Stomach (tissue), 9 donors: Measurements from ENCODE around the gene DGAT2L6. TPM values are rescaled to one million over a fixed set of nuclear protein-coding genes. Genes with fewer than 3 reads are reported as not detected.
"Not testable (repeated sequence)": the region's sequence is repeated elsewhere in the genome, so short reads cannot be mapped to it uniquely, and the experiment has no call there.

Experiments used
- DNase-seq, 2 donors: peaks; one replicate each; pipeline versions ENCODE4 v3.0.0 to v3.0.0-alpha.2; 2013 to 2019
- H3K27ac ChIP-seq, 5 donors: fragments of 200-600 bp in 4 of 5; sonication (generic) in 4 of 5; one replicate each; pipeline ENCODE4 v1.5.1; 2013 to 2019; ENCODE audit warnings: mild to moderate bottlenecking in 1 of 5, moderate library complexity in 1 of 5
- H3K27me3 ChIP-seq, 3 donors: fragments of 200-600 bp; sonication (generic); one replicate each; pipeline ENCODE4 v1.5.1; 2017 to 2019; ENCODE audit warnings: mixed run types in 1 of 3
- H3K36me3 ChIP-seq, 4 donors: fragments of 200-600 bp; sonication (generic); 1 replicate in 3 of 4; 2 replicates in 1 of 4; pipeline ENCODE4 v1.5.1; 2016 to 2019
- H3K4me1 ChIP-seq, 4 donors: fragments of 200-600 bp; sonication (generic); one replicate each; pipeline ENCODE4 v1.5.1; 2016 to 2019
- H3K4me3 ChIP-seq, 4 donors: fragments of 200-600 bp; sonication (generic) in 3 of 4; one replicate each; pipeline ENCODE4 v1.5.1; 2016 to 2019; ENCODE audit warnings: mild to moderate bottlenecking in 1 of 4
- H3K9me3 ChIP-seq, 4 donors: fragments of 200-600 bp; sonication (generic); one replicate each; pipeline ENCODE4 v1.5.1; 2016 to 2019
- EP300 ChIP-seq: sonication (generic); formaldehyde crosslinking; IDR thresholded peaks from one replicate; pipeline ENCODE4 v1.6.1; 2017; ENCODE audit warnings: antibody characterized with exemption
- POLR2A ChIP-seq, 4 donors: fragments of 450-650 bp; IDR thresholded peaks; one replicate each; pipeline ENCODE4 v1.6.1; 2016; ENCODE audit warnings: antibody characterized with exemption in 4 of 4, control low read depth in 2 of 4, mild to moderate bottlenecking in 1 of 4, moderate library complexity in 1 of 4
- POLR2AphosphoS5 ChIP-seq, 3 donors: sonication (generic); formaldehyde crosslinking; IDR thresholded peaks; one replicate each; pipeline ENCODE4 v1.6.1; 2016; ENCODE audit warnings: antibody characterized with exemption in 3 of 3
- WGBS, 5 donors: extraction: QIAGEN DNeasy Blood & Tissue Kit in 3 of 5; methylation state at CpG; one replicate each; pipeline versions ENCODE4 v1.1.5 to v1.1.7; 2013 to 2018; 5-methylcytosine and 5-hydroxymethylcytosine counted together
- intact Hi-C: fragments of 100-400 bp; cut with DNase I; formaldehyde crosslinking; loops from one replicate; pipeline ENCODE4 v1.15.1; 2023; ENCODE audit warnings: low total_unique reads
- polyA plus RNA-seq, 3 donors: library from polyadenylated mRNA; stranded (reverse); fragments of 200-250 nt; gene quantifications; one replicate each; pipeline ENCODE4 v1.2.3, GENCODE V29; 2013
- total RNA-seq, 5 donors: library from RNA; depleted of rRNA; stranded (reverse); fragments of >200 nt; gene quantifications; one replicate each; pipeline versions ENCODE4 v1.1.0 to v1.2.3, GENCODE V29; 2014 to 2016
- TF ChIP-seq, protein P1 (sequence below), 7 experiments: fragments of 450-650 bp in 4 of 7; fragments of 200-600 bp in 3 of 7; sonication (generic) in 3 of 7; IDR thresholded peaks; one replicate each; pipeline ENCODE4 v1.5.1; 2016 to 2019; ENCODE audit warnings: antibody characterized with exemption in 7 of 7, control low read depth in 2 of 7, mild to moderate bottlenecking in 1 of 7
- donor health status: healthy with polysubstance abuse.
- donor health status: Bipolar disorder and iron deficiency.
- donor health status: healthy.

The DGAT2L6 gene
- total and polyA plus RNA-seq, 8 donors: not detected

GRCh38 chrX:70234355-70234754 lies 57.1 kb downstream of the DGAT2L6 start, which contains the start of gene AWAT1:
Gene AWAT1, plus strand, starts transcription at chrX:70234655. Its CDS starts 41 bp downstream, at chrX:70234696.
- no peak within 1 kb of the TSS for H3K27ac ChIP-seq
- intact Hi-C loops: no loop called here
- TF ChIP-seq POLR2A (IDR thresholded peaks at IDR 0.05): no peak
- TF ChIP-seq POLR2AphosphoS5 (IDR thresholded peaks at IDR 0.05): no peak
- TF ChIP-seq, protein P1, sequence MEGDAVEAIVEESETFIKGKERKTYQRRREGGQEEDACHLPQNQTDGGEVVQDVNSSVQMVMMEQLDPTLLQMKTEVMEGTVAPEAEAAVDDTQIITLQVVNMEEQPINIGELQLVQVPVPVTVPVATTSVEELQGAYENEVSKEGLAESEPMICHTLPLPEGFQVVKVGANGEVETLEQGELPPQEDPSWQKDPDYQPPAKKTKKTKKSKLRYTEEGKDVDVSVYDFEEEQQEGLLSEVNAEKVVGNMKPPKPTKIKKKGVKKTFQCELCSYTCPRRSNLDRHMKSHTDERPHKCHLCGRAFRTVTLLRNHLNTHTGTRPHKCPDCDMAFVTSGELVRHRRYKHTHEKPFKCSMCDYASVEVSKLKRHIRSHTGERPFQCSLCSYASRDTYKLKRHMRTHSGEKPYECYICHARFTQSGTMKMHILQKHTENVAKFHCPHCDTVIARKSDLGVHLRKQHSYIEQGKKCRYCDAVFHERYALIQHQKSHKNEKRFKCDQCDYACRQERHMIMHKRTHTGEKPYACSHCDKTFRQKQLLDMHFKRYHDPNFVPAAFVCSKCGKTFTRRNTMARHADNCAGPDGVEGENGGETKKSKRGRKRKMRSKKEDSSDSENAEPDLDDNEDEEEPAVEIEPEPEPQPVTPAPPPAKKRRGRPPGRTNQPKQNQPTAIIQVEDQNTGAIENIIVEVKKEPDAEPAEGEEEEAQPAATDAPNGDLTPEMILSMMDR (IDR thresholded peaks at IDR 0.05): no peak
- TF ChIP-seq EP300: no peak
- WGBS, 5 donors: 57 to 100% (median 71%) methylated on average over 2 to 3 of the region's 3 CpGs
- H3K4me1 ChIP-seq: no peaks in the 10 kb centered on the region
- H3K27me3 ChIP-seq: no peaks in the 10 kb centered on the region
- no peaks in the 10 kb centered on the region for H3K36me3 ChIP-seq
- no peaks in the 10 kb centered on the region for H3K9me3 ChIP-seq
- no peak for DNase-seq
- H3K4me3 ChIP-seq: no peak within 1 kb of the TSS

DNA sequence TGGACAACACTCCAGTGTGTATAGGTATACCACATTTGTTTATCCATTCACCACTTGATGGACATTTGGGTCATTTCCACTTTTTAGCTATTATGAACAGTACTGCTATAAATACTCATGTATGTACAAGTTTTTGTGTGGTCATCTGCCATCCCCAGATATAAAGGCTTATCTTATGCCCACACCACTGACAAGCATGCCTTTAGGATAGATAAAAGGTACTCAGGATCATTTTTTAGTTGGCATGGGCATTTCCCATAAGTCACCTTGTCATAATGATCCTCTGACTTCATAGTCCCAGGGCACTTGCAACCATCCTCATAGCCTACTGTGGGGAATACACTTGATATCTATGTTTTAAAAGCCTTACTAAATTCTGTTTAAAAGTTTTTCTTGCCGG lies 63.5 kb downstream of the DGAT2L6 start:
- TF ChIP-seq, protein P1 (IDR thresholded peaks at IDR 0.05): no peak
- TF ChIP-seq POLR2A (IDR thresholded peaks at IDR 0.05) (no peak), EP300 (no peak)
- H3K9me3 ChIP-seq: peaks cover 0 to 4% (median 0%) of the 10 kb centered on the region in 4 donors
- H3K4me3 ChIP-seq: no peak overlapping the region
- no peaks in the 10 kb centered on the region for H3K27me3 ChIP-seq
- intact Hi-C loops: no loop called here
- DNase-seq: no peak
- no peaks in the 10 kb centered on the region for H3K36me3 ChIP-seq
- WGBS, 5 donors: 80 to 100% (median 97%) methylated on average over 1 of the region's 1 CpG
- no peak overlapping the region for H3K27ac ChIP-seq
- no peaks in the 10 kb centered on the region for H3K4me1 ChIP-seq

DNA sequence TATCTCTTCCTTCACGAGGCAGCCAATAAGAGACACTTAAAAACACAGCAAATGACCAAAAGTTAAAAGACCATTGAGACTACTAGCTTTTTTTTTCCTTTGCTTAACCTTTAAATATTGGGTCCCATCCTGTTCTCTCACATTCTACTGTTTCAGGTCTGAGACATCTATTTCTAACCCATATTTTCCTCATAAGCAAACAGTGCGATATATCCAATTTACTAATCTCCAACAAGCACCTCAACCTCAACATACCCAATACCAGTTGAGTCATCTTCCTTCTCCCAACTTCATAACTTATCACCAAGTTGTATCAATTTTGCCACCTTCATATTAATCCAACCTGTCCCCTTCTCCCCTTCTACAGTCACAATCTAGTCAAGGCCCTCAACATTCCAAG lies 64.2 kb downstream of the DGAT2L6 start:
- no peaks in the 10 kb centered on the region for H3K27me3 ChIP-seq
- no peaks in the 10 kb centered on the region for H3K4me1 ChIP-seq
- no peak overlapping the region for H3K27ac ChIP-seq
- DNase-seq: no peak
- no peaks in the 10 kb centered on the region for H3K36me3 ChIP-seq
- intact Hi-C loops: no loop called here
- no peak overlapping the region for H3K4me3 ChIP-seq
- H3K9me3 ChIP-seq: peaks cover 0 to 4% (median 0%) of the 10 kb centered on the region in 4 donors
- WGBS, 5 donors: 66 to 93% (median 83%) methylated on average over 2 of the region's 2 CpGs
- TF ChIP-seq POLR2AphosphoS5 (IDR thresholded peaks at IDR 0.05) (no peak), POLR2A (IDR thresholded peaks at IDR 0.05) (no peak), EP300 (no peak)
- TF ChIP-seq, protein P1 (IDR thresholded peaks at IDR 0.05): no peak

- H3K9me3 ChIP-seq, H3K36me3 ChIP-seq, H3K27ac ChIP-seq, intact Hi-C loops, H3K4me1 ChIP-seq, H3K27me3 ChIP-seq, H3K4me3 ChIP-seq, DNase-seq: not testable (repeated sequence)
- 70 to 83% (median 72%) methylated on average over 4 to 5 of the region's 5 CpGs for WGBS, 5 donors
Observed at GRCh38 chrX:70243601-70244000, 66.3 kb downstream of the DGAT2L6 start.

GRCh38 chrX:70244881-70245280 lies 67.6 kb downstream of the DGAT2L6 start:
- 66 to 87% (median 85%) methylated on average over 6 of the region's 6 CpGs for WGBS, 5 donors
- TF ChIP-seq POLR2A (IDR thresholded peaks at IDR 0.05): no peak
- H3K36me3 ChIP-seq: no peaks in the 10 kb centered on the region
- no peak for DNase-seq
- no peaks in the 10 kb centered on the region for H3K4me1 ChIP-seq
- H3K9me3 ChIP-seq: peaks cover 0 to 4% (median 0%) of the 10 kb centered on the region in 4 donors
- H3K27me3 ChIP-seq: no peaks in the 10 kb centered on the region
- intact Hi-C loops: no loop called here
- H3K4me3 ChIP-seq: no peak overlapping the region
- H3K27ac ChIP-seq: no peak overlapping the region
